Glutamatergic neuron (in vitro differentiated cells): Measurements from ENCODE around the gene MAP4K4. TPM values are rescaled to one million over a fixed set of nuclear protein-coding genes. Genes with fewer than 3 reads are reported as not detected.

Experiments used
- DNase-seq: peaks from one replicate; pipeline ENCODE4 v3.0.0; 2022
- H3K27ac Mint-ChIP-seq: one replicate; pipeline ENCODE4 v1.8.0; 2020; ENCODE audit warnings: mild to moderate bottlenecking, mixed read lengths, inconsistent platforms; ENCODE audit not compliant: unreplicated experiment
- H3K27me3 Mint-ChIP-seq: one replicate; pipeline ENCODE4 v1.8.0; 2020; ENCODE audit warnings: mild to moderate bottlenecking, moderate library complexity, mixed read lengths, inconsistent platforms; ENCODE audit not compliant: unreplicated experiment
- H3K36me3 Mint-ChIP-seq: one replicate; pipeline ENCODE4 v1.8.0; 2020; ENCODE audit warnings: mild to moderate bottlenecking, mixed read lengths, inconsistent platforms; ENCODE audit not compliant: unreplicated experiment
- H3K4me1 Mint-ChIP-seq: one replicate; pipeline ENCODE4 v1.8.0; 2020; ENCODE audit warnings: mild to moderate bottlenecking, low read depth, mixed read lengths, inconsistent platforms; ENCODE audit not compliant: unreplicated experiment
- H3K4me3 Mint-ChIP-seq: one replicate; pipeline ENCODE4 v1.8.0; 2020; ENCODE audit warnings: mild to moderate bottlenecking, mixed read lengths, inconsistent platforms; ENCODE audit not compliant: unreplicated experiment
- H3K9me3 Mint-ChIP-seq: one replicate; pipeline ENCODE4 v1.8.0; 2020; ENCODE audit warnings: mild to moderate bottlenecking, moderate library complexity, mixed read lengths, inconsistent platforms; ENCODE audit not compliant: unreplicated experiment
- total RNA-seq: library from RNA; stranded (reverse); fragmentation: NEBNext Ultra II Directional; extraction: Animal tissue kit (Norgen Biotek cat#: 25700); gene quantifications from one replicate; pipeline ENCODE4 v1.2.1, GENCODE V29; 2021; ENCODE audit not compliant: unreplicated experiment
- TF ChIP-seq, protein P1 (sequence below): fragments of 200-600 bp; sonication (generic); IDR thresholded peaks from one replicate; pipeline ENCODE4 v1.5.0; 2021; ENCODE audit not compliant: partially characterized antibody, unreplicated experiment

The MAP4K4 gene
- total RNA-seq, 1 donor from 2014 or later, result 756 TPM

DNA sequence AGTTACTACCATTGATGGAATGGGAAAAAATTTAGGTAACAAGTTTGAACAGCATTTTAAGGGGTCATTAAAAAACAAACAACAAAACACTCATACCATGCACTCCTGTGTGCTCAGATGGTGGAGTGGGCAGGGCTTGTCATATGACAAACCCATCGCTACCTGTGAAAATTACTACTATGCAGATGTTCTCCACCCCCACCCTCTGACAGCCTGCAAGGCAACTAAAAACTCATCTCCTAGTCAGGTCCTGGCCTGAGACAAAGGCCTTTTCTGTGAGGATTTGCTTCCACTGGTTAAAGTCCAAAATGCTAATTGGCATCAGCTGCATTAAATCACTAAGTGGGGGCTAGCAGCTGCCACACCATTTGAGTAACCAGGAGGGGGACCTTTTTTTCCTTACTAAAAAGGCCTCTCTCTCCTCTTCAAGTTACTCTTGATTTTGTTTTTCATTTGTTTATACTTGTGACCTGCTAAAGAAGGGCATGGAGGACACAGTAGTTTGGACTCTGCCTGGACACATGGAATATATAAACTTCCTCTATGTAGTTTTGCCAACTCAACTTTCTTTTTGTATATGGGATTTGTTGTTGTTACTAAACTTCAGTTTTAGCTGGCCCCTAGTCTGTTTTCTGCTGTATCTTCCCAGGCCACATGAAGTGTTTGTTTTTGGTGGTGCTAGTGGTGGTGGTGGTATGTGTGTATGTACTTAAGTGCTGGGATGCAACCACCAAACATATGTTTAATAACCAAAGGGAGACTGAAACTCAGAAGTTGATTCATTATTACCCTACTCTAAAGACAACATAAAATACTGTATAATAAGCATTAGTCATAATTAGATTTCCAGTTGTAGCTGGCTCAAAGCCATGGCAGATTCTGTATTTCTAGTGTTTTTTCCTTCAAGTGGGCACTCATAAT, 121.3 kb downstream of the MAP4K4 start:
- TF ChIP-seq, protein P1, sequence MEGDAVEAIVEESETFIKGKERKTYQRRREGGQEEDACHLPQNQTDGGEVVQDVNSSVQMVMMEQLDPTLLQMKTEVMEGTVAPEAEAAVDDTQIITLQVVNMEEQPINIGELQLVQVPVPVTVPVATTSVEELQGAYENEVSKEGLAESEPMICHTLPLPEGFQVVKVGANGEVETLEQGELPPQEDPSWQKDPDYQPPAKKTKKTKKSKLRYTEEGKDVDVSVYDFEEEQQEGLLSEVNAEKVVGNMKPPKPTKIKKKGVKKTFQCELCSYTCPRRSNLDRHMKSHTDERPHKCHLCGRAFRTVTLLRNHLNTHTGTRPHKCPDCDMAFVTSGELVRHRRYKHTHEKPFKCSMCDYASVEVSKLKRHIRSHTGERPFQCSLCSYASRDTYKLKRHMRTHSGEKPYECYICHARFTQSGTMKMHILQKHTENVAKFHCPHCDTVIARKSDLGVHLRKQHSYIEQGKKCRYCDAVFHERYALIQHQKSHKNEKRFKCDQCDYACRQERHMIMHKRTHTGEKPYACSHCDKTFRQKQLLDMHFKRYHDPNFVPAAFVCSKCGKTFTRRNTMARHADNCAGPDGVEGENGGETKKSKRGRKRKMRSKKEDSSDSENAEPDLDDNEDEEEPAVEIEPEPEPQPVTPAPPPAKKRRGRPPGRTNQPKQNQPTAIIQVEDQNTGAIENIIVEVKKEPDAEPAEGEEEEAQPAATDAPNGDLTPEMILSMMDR, result no peak
- H3K27ac Mint-ChIP-seq, result peak overlapping the region; percentile 79
- peaks cover 76% of the 10 kb centered on the region for H3K4me1 Mint-ChIP-seq
- H3K9me3 Mint-ChIP-seq, result peaks cover 18% of the 10 kb centered on the region
- no peaks in the 10 kb centered on the region for H3K36me3 Mint-ChIP-seq
- peak overlapping the region; percentile 47 for H3K4me3 Mint-ChIP-seq
- DNase-seq, result no peak
- H3K27me3 Mint-ChIP-seq, result peaks cover 12% of the 10 kb centered on the region

DNA sequence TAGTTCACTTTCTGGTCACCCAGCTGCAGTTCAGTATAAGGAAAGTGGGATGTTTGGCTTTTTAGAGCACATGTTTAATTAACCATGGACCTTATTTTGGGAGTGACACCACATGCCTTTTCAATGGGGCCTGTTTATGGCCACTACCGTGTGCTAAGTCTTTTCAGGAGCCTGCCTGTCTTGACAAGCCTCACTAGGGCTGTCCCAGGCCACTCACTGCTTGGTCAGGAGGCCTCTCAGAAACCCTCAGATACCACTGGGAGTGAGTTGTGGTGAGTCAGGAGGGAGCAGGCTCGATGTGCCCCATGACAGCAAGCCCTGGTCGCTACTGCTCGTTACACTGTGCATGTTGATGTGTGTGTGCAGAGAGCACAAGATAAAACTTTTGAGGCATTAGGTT, 123.0 kb downstream of the MAP4K4 start:
- Mint-ChIP-seq H3K27ac (no peak overlapping the region), H3K36me3 (no peaks in the 10 kb centered on the region), H3K9me3 (peaks cover 16% of the 10 kb centered on the region), H3K27me3 (peaks cover 10% of the 10 kb centered on the region), H3K4me1 (peaks cover 65% of the 10 kb centered on the region), H3K4me3 (no peak overlapping the region)
- TF ChIP-seq, protein P1, result no peak
- no peak for DNase-seq

DNA sequence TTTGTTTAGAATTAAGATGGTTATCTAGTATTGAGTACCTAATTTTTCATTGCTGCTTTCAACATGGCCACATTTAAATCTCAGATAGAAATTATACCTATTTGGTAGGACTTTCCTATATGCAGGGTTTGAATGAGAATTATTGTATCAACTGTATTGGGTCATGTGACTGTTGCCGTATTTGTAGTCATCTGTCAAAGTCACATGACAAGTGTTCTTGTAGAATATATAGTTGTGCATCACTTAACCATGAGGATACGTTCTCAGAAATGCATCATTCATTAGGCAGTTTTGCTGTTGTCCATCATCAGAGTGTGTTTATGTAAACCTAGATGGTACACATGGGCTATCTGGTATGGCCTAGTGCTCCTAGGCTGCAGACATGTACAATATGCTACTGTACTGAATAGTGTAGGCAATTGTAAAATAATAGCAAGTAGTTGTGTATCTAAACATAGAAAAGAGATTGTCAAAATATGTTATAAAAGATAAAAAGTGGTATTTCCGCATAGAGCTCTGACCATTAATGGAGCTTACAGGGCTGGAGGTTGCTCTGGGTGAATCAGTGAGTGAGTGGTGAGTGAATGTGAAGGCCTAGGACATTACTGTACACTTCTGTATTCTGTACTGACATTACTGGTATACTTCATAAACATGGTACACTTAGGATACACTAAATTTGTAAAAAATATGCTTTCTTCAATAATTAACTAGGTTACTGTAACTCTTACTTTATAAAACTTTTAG, 123.7 kb downstream of the MAP4K4 start:
- Mint-ChIP-seq H3K4me1 (peaks cover 61% of the 10 kb centered on the region), H3K9me3 (peaks cover 13% of the 10 kb centered on the region), H3K36me3 (no peaks in the 10 kb centered on the region), H3K27ac (peak overlapping the region; percentile 20), H3K4me3 (peak overlapping the region; percentile 14), H3K27me3 (peaks cover 5% of the 10 kb centered on the region)
- TF ChIP-seq, protein P1, result no peak
- no peak for DNase-seq

DNA sequence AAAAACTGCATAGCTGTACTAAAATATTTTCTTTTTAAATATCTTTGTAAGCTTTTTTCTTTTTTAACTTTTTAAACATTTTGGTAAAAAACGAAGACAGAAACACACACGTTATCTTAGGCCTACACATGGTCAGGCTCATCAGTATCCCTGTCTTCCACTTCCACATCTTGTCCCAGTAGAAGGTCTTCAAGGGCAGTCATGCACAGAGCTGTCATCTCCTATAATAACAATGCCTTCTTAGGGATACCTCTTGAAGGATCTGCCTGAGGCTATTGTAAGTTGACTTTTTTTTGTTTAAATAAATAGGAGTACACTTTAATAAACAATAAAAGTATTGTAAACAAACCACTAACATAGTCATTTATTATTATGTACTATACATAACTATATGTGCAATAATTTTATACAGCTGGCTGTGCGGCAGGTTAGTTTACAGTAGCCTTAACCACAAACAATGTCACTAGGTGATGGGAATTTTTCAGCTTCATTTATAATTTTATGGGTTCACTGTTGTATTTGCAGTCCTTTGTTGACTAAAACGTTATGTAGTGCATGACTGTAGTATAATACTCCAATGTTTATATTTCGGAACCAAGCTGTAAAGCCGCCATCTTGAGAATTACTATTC, 124.4 kb downstream of the MAP4K4 start:
- no peak for DNase-seq
- Mint-ChIP-seq H3K9me3 (peaks cover 11% of the 10 kb centered on the region), H3K4me1 (peaks cover 57% of the 10 kb centered on the region), H3K27ac (no peak overlapping the region), H3K27me3 (no peaks in the 10 kb centered on the region), H3K4me3 (no peak overlapping the region), H3K36me3 (no peaks in the 10 kb centered on the region)
- TF ChIP-seq, protein P1, result no peak
